Measurements from ENCODE around the gene RAB11FIP4.

Gene RAB11FIP4

DNA sequence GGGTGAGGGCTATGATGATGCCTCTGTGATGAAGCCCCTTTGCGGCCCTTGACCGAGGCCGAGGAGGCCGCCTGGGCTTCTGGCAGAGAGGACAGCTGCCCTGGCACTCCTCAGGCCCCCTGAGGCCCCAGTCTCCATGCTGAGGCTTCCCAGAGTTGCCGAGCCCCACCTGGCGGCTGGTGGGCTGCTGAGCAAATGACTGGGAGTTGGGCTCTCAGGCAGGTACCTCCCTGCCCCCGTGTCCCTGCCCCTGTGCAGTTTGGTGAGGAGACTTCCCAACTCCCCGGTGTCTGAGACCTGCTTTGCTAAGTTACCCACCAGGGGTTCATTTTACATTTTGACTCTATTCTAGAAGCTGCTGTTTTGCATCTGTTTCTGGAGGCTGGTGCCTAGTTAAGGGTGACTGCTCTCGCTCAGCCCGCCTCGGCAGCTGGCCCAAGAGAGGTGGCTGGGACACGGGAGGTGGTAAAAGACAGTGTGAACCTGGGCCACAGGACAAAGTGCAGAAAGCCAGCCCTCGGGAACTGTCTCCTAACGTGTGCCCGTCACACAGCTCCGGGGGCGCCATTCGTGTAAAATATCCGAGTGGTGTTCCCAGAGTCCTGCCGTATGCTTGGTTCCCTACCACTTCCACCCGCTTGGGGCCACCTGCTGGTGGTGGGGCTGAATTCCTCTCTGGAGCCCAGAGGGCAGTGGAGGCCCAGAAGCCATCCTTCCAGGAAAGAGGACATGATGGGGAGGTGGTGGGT is 134.5 kb downstream of the RAB11FIP4 start:
- DNase-seq (ENCODE audit: low read depth): no peak

- DNase-seq (ENCODE audit: low read depth): no peak
Observed at GRCh38 chr17:31527606-31528005, 136.1 kb downstream of the RAB11FIP4 start.

DNA sequence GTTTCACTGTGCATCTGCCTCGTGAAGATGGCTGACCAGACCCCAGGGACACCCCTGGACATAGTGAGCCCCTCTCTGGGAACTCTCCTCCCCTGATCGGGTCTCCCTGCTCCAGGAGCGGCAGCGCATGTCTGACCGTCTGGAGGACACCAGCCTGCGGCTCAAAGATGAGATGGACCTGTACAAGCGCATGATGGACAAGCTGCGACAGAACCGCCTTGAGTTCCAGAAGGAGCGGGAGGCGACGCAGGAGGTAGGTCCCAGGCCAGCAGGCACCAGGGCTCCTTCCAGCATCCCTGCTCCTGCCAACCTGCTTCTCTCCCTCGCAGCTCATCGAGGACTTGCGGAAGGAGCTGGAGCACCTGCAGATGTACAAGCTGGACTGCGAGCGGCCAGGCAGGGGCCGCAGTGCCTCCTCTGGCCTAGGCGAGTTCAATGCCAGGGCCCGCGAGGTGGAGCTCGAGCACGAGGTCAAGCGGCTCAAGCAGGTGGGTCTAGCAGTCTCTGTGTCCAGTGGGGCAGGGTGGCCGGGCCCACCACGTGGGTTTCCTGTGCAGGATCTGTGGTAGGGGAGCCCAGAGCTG is 136.9 kb downstream of the RAB11FIP4 start:
- no peak for DNase-seq (ENCODE audit: low read depth)

GRCh38 chr17:31529841-31530251 is 138.4 kb downstream of the RAB11FIP4 start:
- no peak for DNase-seq (ENCODE audit: low read depth)

GRCh38 chr17:31530391-31530985 is 139.0 kb downstream of the RAB11FIP4 start:
- no peak for DNase-seq (ENCODE audit: low read depth)

DNA sequence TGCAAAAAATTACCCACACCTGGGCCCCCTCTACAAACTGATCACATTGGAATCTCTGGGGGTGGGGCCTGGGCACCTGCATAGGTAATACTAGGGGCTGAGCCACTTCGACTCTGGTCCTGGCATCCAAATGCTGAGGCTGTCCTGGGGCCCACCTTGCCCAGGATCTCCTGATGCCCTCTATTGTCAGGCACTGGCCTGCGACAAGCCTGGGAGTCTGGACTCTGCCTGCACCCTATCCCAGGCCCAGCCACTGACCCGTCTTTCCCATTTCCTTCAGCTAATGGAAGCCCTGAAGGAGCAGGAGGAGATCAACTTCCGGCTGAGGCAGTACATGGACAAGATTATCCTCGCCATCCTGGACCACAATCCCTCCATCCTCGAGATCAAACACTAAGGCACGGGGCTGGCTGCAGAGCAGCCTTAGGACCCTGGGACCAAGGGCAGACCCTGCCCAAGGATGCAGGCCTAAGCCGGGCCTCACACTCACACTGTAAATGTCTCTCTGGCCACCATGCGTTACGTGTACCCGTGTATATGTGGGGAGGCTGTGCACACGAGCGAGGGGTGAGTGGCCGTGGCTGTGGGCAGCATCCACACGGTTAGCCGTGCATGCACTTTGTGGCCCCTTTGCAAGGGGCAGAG is 140.0 kb downstream of the RAB11FIP4 start:
- no peak for DNase-seq (ENCODE audit: low read depth)

GRCh38 chr17:31532081-31532480 is 140.6 kb downstream of the RAB11FIP4 start:
- no peak for DNase-seq (ENCODE audit: low read depth)

GRCh38 chr17:31532526-31532925 is 141.1 kb downstream of the RAB11FIP4 start:
- DNase-seq (ENCODE audit: low read depth): no peak

DNA sequence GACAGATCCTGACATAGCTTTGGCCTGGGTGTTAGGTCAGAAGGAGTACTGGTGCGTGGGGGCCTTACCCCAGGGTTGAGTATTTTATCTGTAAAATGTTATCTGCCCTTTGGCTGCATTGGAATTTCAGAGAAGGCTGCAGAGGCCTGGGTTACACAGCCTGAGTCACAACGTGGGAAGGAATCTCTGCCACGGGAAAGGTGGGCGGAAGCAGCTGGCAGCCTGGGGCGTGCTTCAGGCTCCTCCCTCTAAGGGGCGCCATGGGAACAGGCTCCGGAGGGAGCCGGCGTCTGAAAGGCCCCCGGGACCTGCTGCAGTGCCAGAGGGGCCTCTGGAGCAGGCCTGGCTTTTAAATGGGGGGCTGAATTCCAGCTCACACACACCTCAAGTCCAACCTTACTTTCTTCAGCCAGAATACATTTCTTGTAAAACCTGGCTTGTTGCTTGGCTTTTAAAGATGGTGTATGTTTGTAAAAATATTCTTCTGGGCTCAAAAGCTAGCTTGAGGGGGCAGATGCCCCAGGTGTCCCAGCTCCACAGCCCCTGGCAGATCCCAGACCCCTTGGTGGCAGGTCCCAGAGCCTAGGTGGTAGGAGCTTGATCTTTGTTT is 142.2 kb downstream of the RAB11FIP4 start:
- no peak for DNase-seq (ENCODE audit: low read depth)

DNA sequence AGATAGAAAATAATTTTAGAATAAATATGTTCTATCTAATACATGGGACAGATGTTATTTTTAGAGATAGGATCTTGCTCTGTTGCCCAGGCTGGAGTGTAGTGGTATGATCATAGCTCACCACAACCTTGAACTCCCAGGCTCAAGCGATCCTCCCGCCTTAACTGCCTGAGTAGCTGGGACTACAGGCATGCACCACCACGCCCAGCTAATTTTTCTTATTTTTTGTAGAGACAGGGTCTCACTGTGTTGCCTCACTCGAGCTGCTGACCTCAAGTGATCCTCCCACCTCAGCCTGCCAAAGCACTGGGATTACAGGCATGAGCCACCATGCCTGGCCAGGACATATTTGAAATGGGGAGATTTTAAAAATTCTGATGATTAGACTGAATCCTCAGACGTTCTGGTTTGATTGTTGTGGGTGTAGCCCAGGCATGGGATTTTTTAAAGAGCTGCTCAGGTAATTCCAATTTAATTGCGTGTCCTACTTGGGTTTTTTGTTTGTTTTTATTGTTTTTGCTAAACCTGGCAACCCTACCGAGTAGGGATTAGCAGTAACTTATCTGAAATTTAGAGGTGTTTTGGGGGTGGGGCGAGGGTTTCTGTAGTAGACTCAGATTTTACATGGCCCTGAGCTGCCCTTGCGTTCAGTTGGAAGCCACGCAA is 142.9 kb downstream of the RAB11FIP4 start:
- DNase-seq (ENCODE audit: low read depth): no peak

GRCh38 chr17:31535581-31535981 is 144.1 kb downstream of the RAB11FIP4 start:
- no peak for DNase-seq (ENCODE audit: low read depth)

DNA sequence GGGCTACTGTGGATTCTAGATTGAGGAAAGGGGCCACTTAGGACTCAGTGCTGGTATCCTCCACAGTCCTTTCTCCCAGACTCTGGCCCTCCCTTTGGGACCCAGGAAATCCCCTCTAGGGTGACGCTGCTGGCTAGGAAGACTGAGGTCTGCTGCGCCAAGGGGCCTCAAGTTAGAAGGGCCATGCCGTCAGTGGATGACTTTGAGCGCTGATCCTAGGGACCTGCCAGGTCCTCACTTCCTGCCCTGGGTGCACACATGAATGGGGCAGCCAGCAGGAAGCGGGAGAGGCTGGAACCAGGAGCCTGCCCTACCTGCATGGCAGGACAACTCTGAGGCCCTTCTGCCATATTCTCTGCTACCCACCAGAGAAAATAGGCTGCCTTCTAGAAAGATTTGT is 145.0 kb downstream of the RAB11FIP4 start:
- DNase-seq (ENCODE audit: low read depth): no peak

DNA sequence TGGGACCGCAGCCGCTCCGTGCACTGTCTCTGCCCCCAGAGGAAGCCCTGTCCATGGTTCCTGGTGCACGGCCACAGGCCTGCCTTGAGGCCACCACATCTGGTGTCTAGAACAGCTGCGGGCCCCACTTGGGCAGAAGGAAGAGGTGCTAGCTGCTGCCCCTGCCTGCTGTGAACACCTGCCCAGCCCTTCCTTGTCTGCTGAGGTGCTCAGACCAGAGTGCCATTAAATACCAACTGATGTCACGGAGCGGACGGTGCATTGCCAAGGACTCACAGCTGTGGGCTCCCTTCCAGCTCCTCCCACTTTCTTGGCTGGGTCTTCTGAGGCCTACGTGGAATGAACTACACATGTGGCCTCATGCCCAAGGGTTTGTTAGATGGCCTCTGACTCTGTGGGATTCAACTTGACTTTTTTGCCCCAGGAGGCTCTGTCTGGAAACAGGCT is 146.1 kb downstream of the RAB11FIP4 start:
- no peak for DNase-seq (ENCODE audit: low read depth)

- DNase-seq (ENCODE audit: low read depth): no peak
Observed at GRCh38 chr17:31538080-31538762, 146.7 kb downstream of the RAB11FIP4 start.

DNA sequence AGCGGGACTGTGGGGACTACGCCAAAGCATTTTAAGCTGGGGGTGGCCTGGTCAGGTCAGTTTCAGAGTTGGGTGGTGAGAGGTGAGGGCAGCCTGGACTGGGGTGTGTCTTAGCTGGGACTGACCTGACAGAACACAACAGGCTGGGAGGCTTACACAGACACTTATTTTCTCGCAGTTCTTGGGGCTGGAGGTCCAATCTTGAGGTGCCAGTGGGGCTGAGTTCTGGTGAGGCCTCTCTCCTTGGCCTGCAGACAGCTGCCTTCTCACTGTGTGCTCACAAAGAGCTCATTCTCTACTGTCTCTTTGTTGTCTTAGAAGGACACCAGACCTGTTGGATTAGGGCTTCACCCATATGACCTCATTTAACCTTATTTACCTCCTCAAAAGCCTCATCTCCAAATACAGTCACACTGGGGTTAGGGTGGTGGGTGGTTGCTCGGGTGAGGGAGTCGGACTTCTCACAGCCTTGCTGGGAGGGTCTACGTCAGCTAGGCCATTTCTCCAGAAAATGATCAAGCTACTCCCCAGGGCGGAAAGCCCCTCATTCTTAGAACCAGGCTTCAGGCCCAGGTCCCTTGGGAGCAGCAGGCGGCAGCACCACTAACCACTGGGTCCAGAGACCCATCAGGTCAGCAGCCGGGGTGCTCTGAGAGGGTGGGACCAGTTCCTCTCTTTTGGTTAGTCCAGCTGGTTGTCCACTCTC is 149.3 kb downstream of the RAB11FIP4 start:
- DNase-seq (ENCODE audit: low read depth): no peak

DNA sequence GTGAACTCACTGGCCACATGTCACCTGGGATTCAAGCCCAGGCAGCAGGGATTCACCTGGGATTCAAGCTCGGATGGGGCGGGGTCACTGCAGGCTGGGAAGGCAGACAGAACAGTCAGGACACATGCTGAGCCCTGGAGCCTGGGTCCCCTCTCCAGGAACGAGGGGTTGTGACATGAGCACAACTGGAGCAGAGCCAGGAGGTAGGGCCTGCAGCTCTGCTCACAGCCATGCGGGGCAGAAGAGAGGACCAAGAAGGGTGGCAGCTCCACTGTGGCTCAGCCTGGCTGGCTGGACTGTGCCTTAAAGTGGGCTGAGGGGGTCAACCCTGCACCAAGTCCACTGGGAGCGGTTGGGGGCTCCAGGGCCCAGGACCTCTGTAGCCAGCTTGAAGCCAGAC is 150.1 kb downstream of the RAB11FIP4 start:
- no peak for DNase-seq (ENCODE audit: low read depth)

- no peak for DNase-seq (ENCODE audit: low read depth)
Observed at GRCh38 chr17:31544186-31544585, 152.7 kb downstream of the RAB11FIP4 start.

DNA sequence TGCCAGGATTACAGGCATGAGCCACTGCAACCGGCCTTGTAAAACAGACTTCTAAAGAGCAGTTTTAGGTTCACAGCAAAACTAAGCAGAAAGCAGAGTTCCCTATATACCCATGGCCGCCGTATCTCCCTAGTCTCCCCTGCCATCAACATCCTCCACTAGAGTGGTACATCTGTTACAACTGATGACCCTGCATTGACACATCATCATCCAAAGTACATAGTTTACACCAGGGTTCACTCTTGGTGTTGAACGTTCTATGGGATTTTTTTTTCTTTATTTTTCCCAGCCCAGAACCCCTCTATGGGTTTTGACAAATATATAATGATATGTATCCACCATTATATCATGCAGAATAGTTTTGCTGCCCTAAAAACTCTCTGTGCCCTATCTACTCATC is 155.2 kb downstream of the RAB11FIP4 start:
- DNase-seq (ENCODE audit: low read depth): no peak

- DNase-seq (ENCODE audit: low read depth): no peak
Observed at GRCh38 chr17:31548709-31549108, 157.2 kb downstream of the RAB11FIP4 start.

GRCh38 chr17:31549121-31549524 is 157.6 kb downstream of the RAB11FIP4 start:
- no peak for DNase-seq (ENCODE audit: low read depth)
